ENCODE measurements around the gene CYTH3. TPM values are rescaled to one million over a fixed set of nuclear protein-coding genes. Genes with fewer than 3 reads are reported as not detected.
A peak's percentile ranks its signal among the peaks of the same experiment; 100 is the strongest.

The CYTH3 gene
- total RNA-seq, 1 experiment from 2014 or later = 16.7 TPM

GRCh38 chr7:6172910-6173295 lies 99.5 kb downstream of the CYTH3 start:
- Histone ChIP-seq H4K20me1 (ENCODE audit: insufficient read depth) (no peaks in the 10 kb centered on the region), H3K4me3 (replicated peaks in 1 of 2; ENCODE audit: low read depth in 1 of 2, low read length in 2 of 2) (no peak overlapping the region), H3K36me3 (ENCODE audit: control insufficient read depth in 1 of 2, insufficient read depth in 2 of 2, low read length in 2 of 2) (no peaks in the 10 kb centered on the region; a peak in 1 of 4 replicates), H3K9ac (ENCODE audit: low read length) (no peak overlapping the region), H3K9me2 (ENCODE audit: insufficient read depth) (no peaks in the 10 kb centered on the region), H2AFZ (ENCODE audit: low read depth, low read length, poor library complexity, severe bottlenecking) (no peak overlapping the region), H3K9me3 (ENCODE audit: control insufficient read depth in 1 of 2, insufficient read depth in 1 of 2, low read depth in 1 of 2, low read length in 2 of 2) (no peaks in the 10 kb centered on the region), H3K4me1 (ENCODE audit: control insufficient read depth in 1 of 2, insufficient read depth in 2 of 2, low read length in 2 of 2) (peaks cover 5 to 7% of the 10 kb centered on the region in 2 experiments; a peak in 3 of 4 replicates), H3K4me2 (ENCODE audit: low read length) (no peak overlapping the region), H3K27me3 (ENCODE audit: insufficient read depth, low read length) (no peaks in the 10 kb centered on the region), H3K27ac (ENCODE audit: low read depth, low read length) (no peak overlapping the region), H3K79me2 (ENCODE audit: insufficient read depth, low read length) (no peaks in the 10 kb centered on the region)
- ChIA-PET CTCF (interaction anchor here (0.6 kb wide), 1 partner anchor 110 kb away, joined by 3 read pairs; no protein-coding TSS in a partner anchor), POLR2A (no interaction called here), RAD21 (ENCODE audit: low non-redundant PET in 1 of 2, low total read pairs in 2 of 2, uncharacterized antibody in 2 of 2, unreplicated experiment in 2 of 2) (no interaction called here)
- no TSS peak for BruUV-seq (replicated peaks)
- TF ChIP-seq, protein P1, sequence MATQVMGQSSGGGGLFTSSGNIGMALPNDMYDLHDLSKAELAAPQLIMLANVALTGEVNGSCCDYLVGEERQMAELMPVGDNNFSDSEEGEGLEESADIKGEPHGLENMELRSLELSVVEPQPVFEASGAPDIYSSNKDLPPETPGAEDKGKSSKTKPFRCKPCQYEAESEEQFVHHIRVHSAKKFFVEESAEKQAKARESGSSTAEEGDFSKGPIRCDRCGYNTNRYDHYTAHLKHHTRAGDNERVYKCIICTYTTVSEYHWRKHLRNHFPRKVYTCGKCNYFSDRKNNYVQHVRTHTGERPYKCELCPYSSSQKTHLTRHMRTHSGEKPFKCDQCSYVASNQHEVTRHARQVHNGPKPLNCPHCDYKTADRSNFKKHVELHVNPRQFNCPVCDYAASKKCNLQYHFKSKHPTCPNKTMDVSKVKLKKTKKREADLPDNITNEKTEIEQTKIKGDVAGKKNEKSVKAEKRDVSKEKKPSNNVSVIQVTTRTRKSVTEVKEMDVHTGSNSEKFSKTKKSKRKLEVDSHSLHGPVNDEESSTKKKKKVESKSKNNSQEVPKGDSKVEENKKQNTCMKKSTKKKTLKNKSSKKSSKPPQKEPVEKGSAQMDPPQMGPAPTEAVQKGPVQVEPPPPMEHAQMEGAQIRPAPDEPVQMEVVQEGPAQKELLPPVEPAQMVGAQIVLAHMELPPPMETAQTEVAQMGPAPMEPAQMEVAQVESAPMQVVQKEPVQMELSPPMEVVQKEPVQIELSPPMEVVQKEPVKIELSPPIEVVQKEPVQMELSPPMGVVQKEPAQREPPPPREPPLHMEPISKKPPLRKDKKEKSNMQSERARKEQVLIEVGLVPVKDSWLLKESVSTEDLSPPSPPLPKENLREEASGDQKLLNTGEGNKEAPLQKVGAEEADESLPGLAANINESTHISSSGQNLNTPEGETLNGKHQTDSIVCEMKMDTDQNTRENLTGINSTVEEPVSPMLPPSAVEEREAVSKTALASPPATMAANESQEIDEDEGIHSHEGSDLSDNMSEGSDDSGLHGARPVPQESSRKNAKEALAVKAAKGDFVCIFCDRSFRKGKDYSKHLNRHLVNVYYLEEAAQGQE (IDR thresholded peaks at IDR 0.05; ENCODE audit: low read depth) = no peak
- TF ChIP-seq ZFX (IDR thresholded peaks at IDR 0.05) = no peak
- intact Hi-C loops (cut with micrococcal nuclease) = no loop called here
- ATAC-seq (no peak), DNase-seq (ENCODE audit: low read depth, low spot score) (no peak)

GRCh38 chr7:6172224-6172909 lies 100.1 kb downstream of the CYTH3 start:
- Histone ChIP-seq H3K27ac (ENCODE audit: low read depth, low read length) (no peak overlapping the region), H3K9me3 (ENCODE audit: control insufficient read depth in 1 of 2, insufficient read depth in 1 of 2, low read depth in 1 of 2, low read length in 2 of 2) (no peaks in the 10 kb centered on the region), H3K4me1 (ENCODE audit: control insufficient read depth in 1 of 2, insufficient read depth in 2 of 2, low read length in 2 of 2) (peaks cover 5 to 7% of the 10 kb centered on the region in 2 experiments; a peak in 3 of 4 replicates), H3K9me2 (ENCODE audit: insufficient read depth) (no peaks in the 10 kb centered on the region), H3K27me3 (ENCODE audit: insufficient read depth, low read length) (no peaks in the 10 kb centered on the region), H3K4me2 (ENCODE audit: low read length) (no peak overlapping the region), H4K20me1 (ENCODE audit: insufficient read depth) (no peaks in the 10 kb centered on the region), H3K9ac (ENCODE audit: low read length) (no peak overlapping the region), H2AFZ (ENCODE audit: low read depth, low read length, poor library complexity, severe bottlenecking) (no peak overlapping the region), H3K36me3 (ENCODE audit: control insufficient read depth in 1 of 2, insufficient read depth in 2 of 2, low read length in 2 of 2) (no peaks in the 10 kb centered on the region; a peak in 1 of 4 replicates), H3K79me2 (ENCODE audit: insufficient read depth, low read length) (no peaks in the 10 kb centered on the region), H3K4me3 (replicated peaks in 1 of 2; ENCODE audit: low read depth in 1 of 2, low read length in 2 of 2) (no peak overlapping the region)
- RAD21 ChIA-PET (ENCODE audit: low non-redundant PET in 1 of 2, low total read pairs in 2 of 2, uncharacterized antibody in 2 of 2, unreplicated experiment in 2 of 2) = no interaction called here
- POLR2A ChIA-PET = no interaction called here
- intact Hi-C loops (cut with micrococcal nuclease) = no loop called here
- ATAC-seq (0 out of 2 replicates have a peak, but pooled peaks have one; percentile 34), DNase-seq (ENCODE audit: low read depth, low spot score) (no peak)
- BruUV-seq (replicated peaks) = no TSS peak
- CTCF ChIA-PET = interaction anchor here (0.6 kb wide), 1 partner anchor 110 kb away, joined by 3 read pairs; no protein-coding TSS in a partner anchor
- TF ChIP-seq POLR2A (IDR thresholded peaks at IDR 0.05; ENCODE audit: borderline replicate concordance, extremely low read depth, insufficient read depth, insufficient read length) (no peak), EZH2 (IDR thresholded peaks at IDR 0.05) (no peak), SIN3A (IDR thresholded peaks at IDR 0.05; ENCODE audit: low read depth) (no peak), SP1 (IDR thresholded peaks at IDR 0.05; ENCODE audit: low read depth) (no peak), CBX3 (IDR thresholded peaks at IDR 0.05; ENCODE audit: low read depth) (no peak), SRF (IDR thresholded peaks at IDR 0.05; ENCODE audit: low read depth) (no peak), EZH2phosphoT487 (IDR thresholded peaks at IDR 0.05; ENCODE audit: borderline replicate concordance) (no peak), POLR2AphosphoS5 (IDR thresholded peaks at IDR 0.05; ENCODE audit: low read depth, low read length) (no peak)
- TF ChIP-seq, protein P1 (IDR thresholded peaks at IDR 0.05; ENCODE audit: low read depth) = no peak
- TF ChIP-seq, protein P2, sequence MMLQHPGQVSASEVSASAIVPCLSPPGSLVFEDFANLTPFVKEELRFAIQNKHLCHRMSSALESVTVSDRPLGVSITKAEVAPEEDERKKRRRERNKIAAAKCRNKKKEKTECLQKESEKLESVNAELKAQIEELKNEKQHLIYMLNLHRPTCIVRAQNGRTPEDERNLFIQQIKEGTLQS (IDR thresholded peaks at IDR 0.05) = no peak
